SU-DHL-6 (cell line): Measurements from ENCODE around the gene CYLD.

Source experiments
- EZH2phosphoT487 ChIP-seq: fragments of 200-600 bp; sonication (generic), shearing (Covaris generic); conservative IDR thresholded peaks from 2 replicates; pipeline ENCODE4 v1.6.1; 2018; ENCODE audit warnings: mild to moderate bottlenecking, antibody characterized with exemption, low read length, moderate library complexity, mixed read lengths
- TF ChIP-seq, protein P1 (sequence below): fragments of 200-600 bp; sonication (generic); IDR thresholded peaks from one replicate; pipeline ENCODE4 v1.5.1; 2017; ENCODE audit warnings: antibody characterized with exemption, mild to moderate bottlenecking, low read length, moderate library complexity; ENCODE audit not compliant: insufficient read depth, poor library complexity, severe bottlenecking

DNA sequence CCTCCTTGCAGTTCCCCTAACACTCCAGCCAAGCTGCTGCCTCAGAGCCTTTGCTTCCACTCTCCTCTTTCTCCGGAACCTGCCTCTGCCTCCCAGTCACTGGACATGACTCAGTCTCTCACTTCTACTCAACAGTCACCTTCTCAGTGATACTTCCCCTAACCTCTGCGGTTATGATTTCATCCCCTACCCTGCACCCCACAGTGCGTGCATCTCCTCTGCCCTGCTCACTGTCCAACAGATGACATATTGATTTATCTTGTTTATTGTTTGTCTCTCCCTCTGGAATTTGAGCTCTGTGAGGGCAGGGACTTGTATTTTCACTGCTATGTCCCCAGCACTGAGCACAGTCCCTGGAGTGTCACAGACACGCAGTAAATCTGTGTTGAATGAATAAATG is 100.7 kb downstream of the CYLD start:
- TF ChIP-seq, protein P1, sequence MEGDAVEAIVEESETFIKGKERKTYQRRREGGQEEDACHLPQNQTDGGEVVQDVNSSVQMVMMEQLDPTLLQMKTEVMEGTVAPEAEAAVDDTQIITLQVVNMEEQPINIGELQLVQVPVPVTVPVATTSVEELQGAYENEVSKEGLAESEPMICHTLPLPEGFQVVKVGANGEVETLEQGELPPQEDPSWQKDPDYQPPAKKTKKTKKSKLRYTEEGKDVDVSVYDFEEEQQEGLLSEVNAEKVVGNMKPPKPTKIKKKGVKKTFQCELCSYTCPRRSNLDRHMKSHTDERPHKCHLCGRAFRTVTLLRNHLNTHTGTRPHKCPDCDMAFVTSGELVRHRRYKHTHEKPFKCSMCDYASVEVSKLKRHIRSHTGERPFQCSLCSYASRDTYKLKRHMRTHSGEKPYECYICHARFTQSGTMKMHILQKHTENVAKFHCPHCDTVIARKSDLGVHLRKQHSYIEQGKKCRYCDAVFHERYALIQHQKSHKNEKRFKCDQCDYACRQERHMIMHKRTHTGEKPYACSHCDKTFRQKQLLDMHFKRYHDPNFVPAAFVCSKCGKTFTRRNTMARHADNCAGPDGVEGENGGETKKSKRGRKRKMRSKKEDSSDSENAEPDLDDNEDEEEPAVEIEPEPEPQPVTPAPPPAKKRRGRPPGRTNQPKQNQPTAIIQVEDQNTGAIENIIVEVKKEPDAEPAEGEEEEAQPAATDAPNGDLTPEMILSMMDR, result no peak
- TF ChIP-seq EZH2phosphoT487, result no peak
